GM18505 (cell line): ENCODE measurements around the gene CARHSP1.
"Not testable (repeated sequence)": the region's sequence is repeated elsewhere in the genome, so short reads cannot be mapped to it uniquely, and the experiment has no call there.

ENCODE experiments used
- ATAC-seq: cut with Tn5 transposase; IDR thresholded peaks from one replicate; pipeline ENCODE4 v1.9.1; 2021; ENCODE audit not compliant: unreplicated experiment
- POLR2A ChIP-seq: IDR thresholded peaks from 4 replicates; pipeline ENCODE4 v1.6.1; 2011; ENCODE audit warnings: borderline replicate concordance; ENCODE audit not compliant: insufficient read depth, insufficient read length; ENCODE audit errors: extremely low read depth

The CARHSP1 gene

DNA sequence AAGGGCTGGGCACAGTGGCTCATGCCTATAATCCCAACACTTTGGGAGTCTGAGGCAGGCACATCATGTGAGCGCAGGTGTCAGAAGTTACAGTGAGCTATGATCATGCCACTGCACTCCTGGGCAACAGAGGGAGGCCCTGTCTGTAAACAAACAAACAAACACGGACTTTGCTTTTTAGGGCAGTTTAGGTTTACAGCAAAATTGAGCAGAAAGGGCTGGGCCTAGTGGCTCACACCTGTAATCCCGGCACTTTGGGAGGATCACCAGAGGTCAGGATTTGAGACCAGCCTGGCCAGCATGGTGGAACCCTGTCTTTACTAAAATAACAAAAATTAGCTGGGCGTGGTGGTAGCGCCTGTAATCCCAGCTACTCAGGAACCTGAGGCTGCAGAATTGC, 3.3 kb upstream of the CARHSP1 start:
- ATAC-seq, result no peak
- TF ChIP-seq POLR2A, result no peak

GRCh38 chr16:8869988-8870241, 1.1 kb upstream of the CARHSP1 start:
- ATAC-seq, result not testable (repeated sequence)

DNA sequence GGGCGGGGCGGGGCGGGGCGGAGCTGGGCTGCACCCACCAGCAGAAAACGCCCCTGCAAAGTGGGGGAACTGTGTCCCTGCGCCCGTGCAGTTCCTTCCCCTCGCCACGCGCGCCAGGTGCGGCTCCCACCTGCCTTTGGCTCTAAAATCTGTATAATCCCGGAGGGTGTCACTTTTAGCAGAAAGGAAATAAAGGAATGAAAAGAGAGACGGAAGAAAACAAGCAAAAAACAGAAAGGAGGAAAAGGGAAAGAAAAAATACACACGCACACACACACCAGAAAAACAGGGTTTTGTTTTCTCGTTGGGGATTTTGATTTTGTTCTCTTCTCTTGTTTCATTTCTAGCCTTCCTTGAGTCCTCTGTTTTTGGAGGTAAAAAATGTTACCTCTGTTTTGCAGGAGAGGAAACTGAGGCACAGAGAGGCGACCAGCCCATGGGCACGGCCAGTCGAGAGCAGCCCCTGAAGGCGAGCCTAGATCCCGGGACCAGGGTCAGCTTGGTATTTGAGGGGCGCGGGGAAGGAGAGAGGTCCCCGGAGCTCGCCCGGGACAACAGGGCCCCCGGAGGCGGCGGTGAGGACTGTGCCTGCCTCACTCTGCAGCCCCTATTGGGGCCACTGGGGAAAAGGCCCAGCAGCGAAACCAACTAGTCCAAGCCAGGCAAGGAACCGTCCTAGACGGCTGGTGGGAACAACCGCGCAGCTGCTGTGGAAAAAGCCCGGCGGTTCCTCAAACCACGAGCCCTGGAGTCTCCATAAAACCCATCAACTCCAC, 594 bp upstream of the CARHSP1 start:
- TF ChIP-seq POLR2A, result no peak
- ATAC-seq, result no peak

- no peak for ATAC-seq
- no peak for TF ChIP-seq POLR2A
Observed at GRCh38 chr16:8867932-8868415, 832 bp downstream of the CARHSP1 start.

DNA sequence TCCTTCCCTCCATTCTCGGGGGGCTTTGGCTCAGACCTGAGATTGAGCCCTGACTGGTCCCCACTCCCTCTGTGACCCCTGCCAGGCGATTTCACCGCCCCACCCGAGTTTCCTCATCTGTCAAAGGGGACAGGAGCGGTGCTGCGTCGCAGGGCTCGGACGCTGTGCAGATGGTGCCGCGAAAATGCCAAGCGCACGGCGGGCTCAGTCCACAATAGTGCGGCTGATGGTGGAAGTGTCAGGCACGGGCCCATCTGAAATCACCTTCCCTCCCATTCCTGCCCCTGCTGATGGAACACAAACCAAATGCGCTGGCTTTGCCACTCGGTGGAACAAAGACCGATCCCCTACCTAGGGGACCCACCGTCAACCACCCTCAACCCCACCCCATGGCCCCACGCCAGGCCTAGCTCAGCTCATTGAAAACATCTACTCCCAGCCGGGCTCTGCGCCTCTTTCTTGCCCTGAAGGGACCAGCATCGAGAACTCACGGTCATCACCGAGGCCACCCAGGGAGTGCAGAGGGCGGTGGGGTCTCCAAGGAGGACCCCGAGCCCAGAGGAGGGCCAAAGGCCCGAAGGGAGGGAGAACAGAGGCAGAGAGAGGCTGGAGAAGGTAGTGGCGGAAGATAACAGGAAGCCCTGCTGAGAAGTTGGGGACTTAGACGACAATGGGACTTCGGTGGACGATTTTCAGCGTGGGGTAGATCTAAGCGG, 1.4 kb downstream of the CARHSP1 start:
- no peak for ATAC-seq
- no peak for TF ChIP-seq POLR2A

- ATAC-seq, result no peak
Observed at GRCh38 chr16:8866884-8867215, 2.0 kb downstream of the CARHSP1 start.

DNA sequence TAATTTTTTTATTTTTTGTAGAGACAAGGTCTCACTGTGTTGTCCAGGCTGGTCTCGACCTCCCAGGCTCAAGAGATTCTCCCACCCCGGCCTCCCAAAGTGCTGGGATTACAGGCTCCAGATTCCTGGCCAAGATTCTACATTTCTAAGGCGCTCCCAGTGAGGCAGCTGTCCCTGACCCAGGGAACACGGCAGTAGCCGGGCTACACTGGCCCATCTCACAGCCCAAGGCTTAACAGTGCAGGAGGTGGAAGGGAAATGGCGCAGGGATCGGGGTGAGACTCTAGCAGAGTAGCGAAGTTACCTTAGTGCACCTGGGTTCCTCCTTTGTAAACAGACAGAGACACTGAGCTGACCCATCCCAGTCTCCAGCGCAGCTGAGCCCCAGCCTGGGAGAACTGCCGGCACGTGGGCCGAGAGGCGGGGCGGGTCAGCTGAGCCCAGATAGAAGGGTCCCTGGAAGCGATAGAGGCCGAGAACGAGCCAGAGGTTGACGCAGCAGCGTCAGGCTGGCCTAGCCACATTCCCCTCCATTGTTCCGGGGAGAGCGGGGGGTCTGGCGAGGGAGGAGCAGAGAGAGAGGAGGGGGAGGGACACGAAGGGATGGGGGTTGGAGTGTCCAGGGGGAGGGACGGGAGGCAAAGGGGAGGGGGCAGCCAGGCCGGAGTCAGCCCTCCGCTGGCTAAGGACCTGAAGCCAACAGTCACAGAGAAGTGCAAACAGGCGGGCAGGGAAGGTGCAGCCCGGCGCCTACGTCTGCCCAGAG, 2.5 kb downstream of the CARHSP1 start:
- ATAC-seq, result no peak

More at GRCh38 chr16:8866884-8867215, 2.0 kb downstream of the CARHSP1 start:
- no peak for TF ChIP-seq POLR2A

GRCh38 chr16:8865145-8865882, 3.5 kb downstream of the CARHSP1 start:
- no peak for TF ChIP-seq POLR2A

More for the DNA sequence above, 2.5 kb downstream of the CARHSP1 start:
- TF ChIP-seq POLR2A, result no peak

DNA sequence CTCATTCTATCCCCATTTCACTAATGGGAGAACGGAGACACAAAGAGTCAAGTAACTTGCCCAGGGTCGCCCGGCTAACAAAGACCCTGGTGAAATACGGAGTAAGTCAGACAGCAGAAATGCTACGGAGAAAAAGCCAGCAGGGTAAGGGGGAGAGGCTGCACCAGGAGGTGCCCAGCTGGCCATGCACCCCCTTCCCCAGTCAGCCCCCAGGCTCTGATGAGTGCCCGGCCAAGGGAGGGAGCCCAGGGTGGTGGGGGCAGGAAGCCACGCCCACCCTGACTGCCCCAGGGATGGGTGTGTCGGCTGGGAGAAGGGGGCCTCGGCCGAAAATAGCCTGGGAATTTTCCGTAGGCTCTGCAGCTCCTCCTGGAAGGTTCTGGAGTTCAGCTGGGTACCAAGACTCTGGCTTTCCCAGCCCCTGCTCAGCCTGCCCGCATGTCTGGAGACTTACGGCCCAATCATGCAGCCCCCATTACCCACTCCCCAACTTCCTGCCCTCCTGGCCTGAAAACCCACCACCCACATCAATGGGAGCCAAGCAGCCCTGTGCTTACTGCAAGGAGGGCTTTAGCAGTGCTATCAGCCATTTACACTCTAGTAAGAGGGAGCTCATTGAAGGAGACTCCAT, 4.2 kb downstream of the CARHSP1 start:
- ATAC-seq, result no peak
- no peak for TF ChIP-seq POLR2A

More at GRCh38 chr16:8865145-8865882, 3.5 kb downstream of the CARHSP1 start:
- no peak for ATAC-seq

GRCh38 chr16:8863594-8864424, 5.0 kb downstream of the CARHSP1 start:
- TF ChIP-seq POLR2A, result peak; percentile 9
- ATAC-seq, result no peak

- TF ChIP-seq POLR2A, result no peak
- no peak for ATAC-seq
Observed at GRCh38 chr16:8862309-8863130, 6.3 kb downstream of the CARHSP1 start.
